Stimulated activated CD8-positive, alpha-beta memory T cell treated with anti-CD3 and anti-CD28 coated beads, Interleukin-7, amount 100 ng/mL, for 4 hours (primary cell): ENCODE results near the gene WBP2.

Source experiments
- DNase-seq, 2 donors: peaks; one replicate each; pipeline ENCODE4 v3.0.0-alpha.2; 2020; ENCODE audit warnings: low read depth in 2 of 2

The WBP2 gene

GRCh38 chr17:75855310-75856061, at the start of gene WBP2:
Gene WBP2 (minus strand): TSS chr17:75855335. CDS start chr17:75855297, 38 bp downstream.
- peak; percentile 97 to 99 for DNase-seq

- no peak for DNase-seq
Observed at GRCh38 chr17:75902406-75902805, 47.3 kb upstream of the WBP2 start.

GRCh38 chr17:75901727-75902126, 46.6 kb upstream of the WBP2 start:
- no peak for DNase-seq

- DNase-seq: no peak
Observed at GRCh38 chr17:75900691-75901533, 45.8 kb upstream of the WBP2 start.

GRCh38 chr17:75899767-75900468, 44.8 kb upstream of the WBP2 start:
- no peak for DNase-seq

- no peak for DNase-seq
Observed at GRCh38 chr17:75899353-75899752, 44.2 kb upstream of the WBP2 start.

- no peak for DNase-seq
Observed at GRCh38 chr17:75898791-75899190, 43.7 kb upstream of the WBP2 start.

GRCh38 chr17:75898065-75898464, 42.9 kb upstream of the WBP2 start:
- no peak for DNase-seq

- no peak for DNase-seq
Observed at GRCh38 chr17:75897160-75898019, 42.3 kb upstream of the WBP2 start.

- DNase-seq: peak; percentile 52 to 74
Observed at GRCh38 chr17:75896415-75897159, 41.5 kb upstream of the WBP2 start, which contains the start of gene TRIM65. Gene TRIM65 (minus strand): TSS chr17:75896951. CDS start chr17:75896937, 14 bp downstream.

- DNase-seq: no peak
Observed at GRCh38 chr17:75895370-75896155, 40.4 kb upstream of the WBP2 start.

- no peak for DNase-seq
Observed at GRCh38 chr17:75894049-75894733, 39.1 kb upstream of the WBP2 start.

GRCh38 chr17:75893305-75894048, 38.3 kb upstream of the WBP2 start:
- DNase-seq: no peak

- DNase-seq: no peak
Observed at GRCh38 chr17:75892556-75893224, 37.6 kb upstream of the WBP2 start.

GRCh38 chr17:75891605-75892555, 36.7 kb upstream of the WBP2 start:
- no peak for DNase-seq

- DNase-seq: no peak
Observed at GRCh38 chr17:75891022-75891604, 36.0 kb upstream of the WBP2 start.
